Activated CD4-positive, alpha-beta T cell treated with anti-CD3 and anti-CD28 coated beads, Interleukin-2, amount 10 ng/mL, durations not matched to agents 7 days and 5 days (primary cell): Measurements from ENCODE around the gene ZNF784. TPM values are rescaled to one million over a fixed set of nuclear protein-coding genes. Genes with fewer than 3 reads are reported as not detected.

Experiments used
- CTCF ChIA-PET: fragments of 350-600 bp; sonication (Branson Sonifier 250); formaldehyde crosslinking; loops from one replicate; lab custom pipeline; 2021; ENCODE audit warnings: antibody characterized with exemption; lab: Charles Lee
- POLR2A ChIA-PET: fragments of 350-600 bp; sonication (Branson Sonifier 250); formaldehyde crosslinking; loops from one replicate; lab custom pipeline; 2021; ENCODE audit warnings: antibody characterized with exemption; lab: Charles Lee
- DNase-seq: peaks from one replicate; pipeline ENCODE4 v3.0.0-alpha.2; 2020
- H3K27ac Mint-ChIP-seq: one replicate; pipeline ENCODE4 v1.8.0; 2021; ENCODE audit warnings: mild to moderate bottlenecking, moderate library complexity, mixed read lengths
- H3K27me3 Mint-ChIP-seq: one replicate; pipeline ENCODE4 v1.8.0; 2021; ENCODE audit warnings: mixed read lengths
- H3K36me3 Mint-ChIP-seq: one replicate; pipeline ENCODE4 v1.8.0; 2021; ENCODE audit warnings: low read depth, mixed read lengths
- H3K4me1 Mint-ChIP-seq: one replicate; pipeline ENCODE4 v1.8.0; 2021; ENCODE audit warnings: mixed read lengths
- H3K4me3 Mint-ChIP-seq: one replicate; pipeline ENCODE4 v1.8.0; 2021; ENCODE audit warnings: mild to moderate bottlenecking, moderate library complexity, mixed read lengths
- H3K9me3 Mint-ChIP-seq: one replicate; pipeline ENCODE4 v1.8.0; 2021; ENCODE audit warnings: mixed read lengths
- total RNA-seq, 2 experiments: library from RNA; stranded (reverse); gene quantifications; one replicate each; pipeline ENCODE4 v1.2.3, GENCODE V29; 2021

The ZNF784 gene
- total RNA-seq, 2 experiments from 2014 or later, result 4.3 to 5.8 TPM

DNA sequence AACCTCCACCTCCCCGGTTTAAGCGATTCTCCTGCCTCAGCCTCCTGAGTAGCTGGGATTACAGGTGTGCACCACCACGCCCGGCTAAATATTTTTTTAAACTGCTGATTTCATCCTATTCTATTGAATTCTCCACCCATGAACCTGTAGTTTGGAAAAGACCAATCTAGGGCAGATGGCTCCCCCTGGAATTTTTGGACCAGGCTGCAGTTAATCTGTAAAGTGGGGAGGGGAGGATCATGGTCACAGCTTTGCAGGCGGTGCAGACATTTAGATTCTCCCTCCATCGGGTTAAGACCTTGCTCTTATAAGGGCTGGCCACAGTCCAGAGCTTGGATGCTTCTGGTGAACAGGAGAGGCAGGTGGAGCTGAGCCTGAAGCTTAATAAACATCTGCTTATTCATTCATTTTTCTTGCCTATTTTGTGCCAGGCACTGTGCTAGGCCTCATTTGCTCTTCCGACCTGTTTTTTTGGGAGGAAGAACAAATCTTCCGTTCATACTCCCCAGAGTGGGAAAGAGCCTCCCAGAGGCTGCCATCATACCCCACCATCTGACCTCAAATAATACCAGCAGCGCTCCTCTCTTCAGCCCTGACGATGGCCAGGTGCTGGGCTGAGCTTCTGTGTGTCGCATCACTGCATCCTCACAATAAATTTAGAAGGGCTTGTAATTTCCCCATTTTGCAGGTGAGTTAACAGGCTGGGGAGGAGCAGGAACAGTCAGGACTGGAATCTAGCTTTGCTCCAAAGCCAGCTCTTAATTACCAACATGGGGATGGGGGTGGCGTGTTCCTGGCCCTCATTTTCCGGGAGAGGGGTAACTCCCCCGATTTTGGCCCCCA, 22.7 kb upstream of the ZNF784 start:
- H3K27ac Mint-ChIP-seq, result peak overlapping the region; percentile 54
- no peak for DNase-seq
- peaks cover 23% of the 10 kb centered on the region for H3K36me3 Mint-ChIP-seq
- H3K9me3 Mint-ChIP-seq, result no peaks in the 10 kb centered on the region
- ChIA-PET POLR2A (interaction anchor here (0.6 kb wide), 1 partner anchor 489 kb away, joined by 3 read pairs; no protein-coding TSS in a partner anchor), CTCF (interaction anchor here (0.6 to 1.7 kb wide), 8 partner anchors 9 to 785 kb away, joined by 3 to 12 read pairs (median 4); no protein-coding TSS in a partner anchor)
- H3K4me3 Mint-ChIP-seq, result peak overlapping the region; percentile 75
- no peaks in the 10 kb centered on the region for H3K27me3 Mint-ChIP-seq
- peaks cover 53% of the 10 kb centered on the region for H3K4me1 Mint-ChIP-seq

DNA sequence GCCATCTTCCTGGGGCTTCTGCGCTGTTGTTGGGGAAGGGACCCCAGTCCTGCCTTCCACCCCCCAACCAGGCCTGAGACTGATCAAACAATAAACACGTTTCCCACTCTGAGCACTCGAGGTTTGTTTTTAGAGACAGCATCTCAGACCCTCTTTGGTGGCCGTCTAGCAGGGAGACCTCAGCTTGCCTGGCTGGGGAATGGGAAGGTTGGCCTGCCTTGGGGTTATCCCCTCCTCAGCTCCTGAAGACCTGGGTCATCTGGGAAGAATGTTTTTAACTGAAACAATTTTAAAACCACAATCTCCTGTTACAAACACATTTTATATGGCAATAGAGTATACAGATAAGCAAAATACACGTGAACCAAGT, 21.1 kb upstream of the ZNF784 start:
- CTCF ChIA-PET, result interaction anchor here (2.2 kb wide), 1 partner anchor 9 kb away, joined by 11 read pairs; the partner anchor contains the start of gene U2AF2
- no peaks in the 10 kb centered on the region for H3K27me3 Mint-ChIP-seq
- H3K9me3 Mint-ChIP-seq, result no peaks in the 10 kb centered on the region
- DNase-seq, result no peak
- POLR2A ChIA-PET, result no interaction called here
- H3K27ac Mint-ChIP-seq, result peak overlapping the region; percentile 57
- H3K4me1 Mint-ChIP-seq, result peaks cover 53% of the 10 kb centered on the region
- H3K4me3 Mint-ChIP-seq, result peak overlapping the region; percentile 47
- H3K36me3 Mint-ChIP-seq, result peaks cover 27% of the 10 kb centered on the region

DNA sequence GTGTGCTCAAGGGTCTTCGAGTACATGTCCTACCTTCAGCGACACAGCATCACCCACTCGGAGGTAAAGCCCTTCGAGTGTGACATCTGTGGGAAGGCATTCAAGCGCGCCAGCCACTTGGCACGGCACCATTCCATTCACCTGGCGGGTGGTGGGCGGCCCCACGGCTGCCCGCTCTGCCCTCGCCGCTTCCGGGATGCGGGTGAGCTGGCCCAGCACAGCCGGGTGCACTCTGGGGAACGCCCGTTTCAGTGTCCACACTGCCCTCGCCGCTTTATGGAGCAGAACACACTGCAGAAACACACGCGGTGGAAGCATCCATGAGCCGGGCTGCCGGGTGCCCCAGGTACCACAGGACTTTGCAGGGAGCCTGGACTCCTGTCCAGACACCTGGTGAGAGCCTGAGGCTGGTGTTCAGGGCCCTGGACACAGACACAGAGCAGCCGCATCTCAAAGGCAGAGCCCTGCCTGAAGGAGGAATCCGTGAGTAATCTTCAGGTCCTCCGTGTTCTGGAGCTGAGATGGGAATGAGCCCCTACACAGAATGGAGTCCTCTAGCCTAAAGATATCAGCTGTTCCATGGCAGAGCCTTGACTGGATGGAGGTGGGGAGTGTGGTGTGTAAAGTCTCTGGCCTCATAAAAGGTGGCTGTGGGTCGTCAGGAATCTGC, 20.6 kb upstream of the ZNF784 start:
- H3K27me3 Mint-ChIP-seq, result no peaks in the 10 kb centered on the region
- H3K4me3 Mint-ChIP-seq, result peak overlapping the region; percentile 93
- ChIA-PET POLR2A (no interaction called here), CTCF (interaction anchor here (1.1 to 2.2 kb wide), 2 partner anchors 8 to 9 kb away, joined by 3 to 11 read pairs; partner anchors contain the start of gene U2AF2)
- peaks cover 53% of the 10 kb centered on the region for H3K4me1 Mint-ChIP-seq
- DNase-seq, result no peak
- peak overlapping the region; percentile 57 for H3K27ac Mint-ChIP-seq
- H3K36me3 Mint-ChIP-seq, result peaks cover 25% of the 10 kb centered on the region
- H3K9me3 Mint-ChIP-seq, result no peaks in the 10 kb centered on the region

DNA sequence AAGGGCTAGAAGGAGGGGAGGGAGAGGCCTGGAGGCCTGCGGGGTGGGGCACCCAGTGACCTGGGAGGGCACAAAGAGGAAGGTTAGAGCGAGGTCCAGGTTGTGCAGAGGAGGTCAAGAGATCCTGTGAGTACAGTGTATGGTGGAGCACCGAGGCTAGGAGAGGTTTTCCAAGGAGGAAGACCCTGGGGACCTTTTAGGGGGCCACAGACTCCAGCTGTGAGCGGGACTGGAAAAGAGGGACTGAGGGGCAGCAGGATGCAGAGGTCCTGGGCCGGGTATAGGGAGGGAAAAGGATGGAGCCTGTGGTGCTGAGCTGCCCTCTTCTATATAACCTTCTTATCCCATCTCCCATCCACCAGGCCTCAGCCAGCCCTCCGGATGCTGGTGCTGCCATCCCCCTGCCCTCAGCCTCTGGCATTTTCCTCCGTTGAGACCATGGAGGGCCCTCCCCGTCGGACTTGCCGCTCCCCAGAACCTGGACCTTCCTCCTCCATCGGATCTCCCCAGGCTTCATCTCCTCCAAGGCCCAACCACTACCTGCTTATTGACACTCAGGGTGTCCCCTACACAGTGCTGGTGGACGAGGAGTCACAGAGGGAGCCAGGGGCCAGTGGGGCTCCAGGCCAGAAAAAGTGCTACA, 19.9 kb upstream of the ZNF784 start:
- POLR2A ChIA-PET, result no interaction called here
- Mint-ChIP-seq H3K27ac (peak overlapping the region; percentile 98), H3K4me1 (peaks cover 52% of the 10 kb centered on the region), H3K4me3 (peak overlapping the region; percentile 93), H3K36me3 (peaks cover 25% of the 10 kb centered on the region), H3K9me3 (no peaks in the 10 kb centered on the region), H3K27me3 (no peaks in the 10 kb centered on the region)
- CTCF ChIA-PET, result interaction anchor here (1.1 to 2.2 kb wide), 2 partner anchors 9 to 10 kb away, joined by 3 to 11 read pairs; partner anchors contain the start of gene U2AF2
- DNase-seq, result no peak

DNA sequence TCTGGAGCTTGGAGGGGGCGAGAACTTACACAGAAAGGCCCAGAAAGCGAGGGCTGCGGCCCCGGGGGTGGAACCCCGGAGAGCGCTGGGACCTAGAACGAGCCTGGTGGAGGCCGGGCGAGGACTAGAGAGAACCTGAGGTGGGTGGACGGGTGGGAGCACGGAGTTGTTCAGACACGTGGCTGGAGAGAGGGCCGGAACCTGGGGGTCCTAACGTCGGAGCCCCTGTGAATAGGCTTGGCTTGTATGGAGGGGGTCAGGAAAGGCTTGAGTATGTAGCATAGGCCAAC, 19.5 kb upstream of the ZNF784 start:
- peaks cover 28% of the 10 kb centered on the region for H3K36me3 Mint-ChIP-seq
- H3K9me3 Mint-ChIP-seq, result peaks cover 3% of the 10 kb centered on the region
- H3K27ac Mint-ChIP-seq, result peak overlapping the region; percentile 98
- H3K4me1 Mint-ChIP-seq, result peaks cover 56% of the 10 kb centered on the region
- DNase-seq, result no peak
- CTCF ChIA-PET, result interaction anchor here (2.1 kb wide), 1 partner anchor 11 kb away, joined by 17 read pairs; the partner anchor contains the start of gene U2AF2
- H3K27me3 Mint-ChIP-seq, result no peaks in the 10 kb centered on the region
- peak overlapping the region; percentile 93 for H3K4me3 Mint-ChIP-seq
- POLR2A ChIA-PET, result no interaction called here

DNA sequence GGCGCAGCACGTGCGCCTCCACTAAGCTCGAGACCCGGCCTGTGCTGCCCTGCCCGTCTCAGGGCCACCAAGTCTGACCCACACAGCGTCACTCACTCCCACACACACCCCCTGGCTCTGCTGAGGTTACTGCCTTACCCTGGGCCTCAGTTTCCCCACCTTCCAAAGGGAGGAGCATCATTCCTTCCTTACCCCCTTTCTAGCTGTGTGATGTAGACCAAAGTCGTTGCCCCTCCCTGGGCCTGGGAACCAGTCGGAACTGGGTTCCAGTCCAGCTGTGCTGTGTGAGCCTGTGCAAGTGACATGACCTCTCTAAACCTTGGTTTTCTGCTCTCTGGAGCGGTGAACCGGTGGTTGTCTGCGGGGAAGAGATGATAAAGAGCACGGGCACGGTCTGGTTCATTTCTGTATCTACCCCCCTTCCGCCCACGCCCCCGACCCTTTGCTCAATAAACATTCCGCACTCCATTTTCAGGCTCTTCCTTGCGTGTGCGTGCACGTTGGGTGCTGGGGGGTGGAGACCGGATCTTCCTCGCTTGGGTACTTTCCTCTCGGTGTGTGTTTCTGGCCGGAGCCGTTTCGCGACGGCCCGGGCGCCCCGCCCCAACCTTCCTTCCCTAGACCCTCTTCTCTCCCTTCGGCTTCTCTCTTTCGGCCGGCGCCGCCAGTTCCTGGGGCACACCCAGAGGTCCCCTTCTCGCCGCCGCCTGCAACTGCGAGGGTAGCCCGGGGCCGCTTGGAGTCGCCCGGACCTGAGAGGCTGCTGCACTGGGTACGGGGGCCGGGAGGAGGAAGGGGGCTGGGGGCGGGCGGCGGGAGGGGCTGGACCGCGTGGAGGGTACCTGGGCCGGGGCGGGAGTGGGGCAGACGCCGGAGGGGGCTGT, 18.9 kb upstream of the ZNF784 start, which contains the start of gene ZNF581:
TSS of gene ZNF581 (plus strand) at position 647 of the 884 bp plus-strand sequence. CDS start 923 bp downstream, outside the sequence.
- Mint-ChIP-seq H3K27ac (peak within 1 kb of the TSS; percentile 98), H3K4me1 (peaks cover 55% of the 10 kb centered on the region), H3K9me3 (peaks cover 3% of the 10 kb centered on the region), H3K4me3 (peak within 1 kb of the TSS; percentile 93), H3K27me3 (no peaks in the 10 kb centered on the region), H3K36me3 (peaks cover 32% of the 10 kb centered on the region)
- ChIA-PET POLR2A (no interaction called here), CTCF (interaction anchor here (0.8 to 2.1 kb wide), 6 partner anchors 8 to 139 kb away, joined by 3 to 17 read pairs (median 9); partner anchors contain the start of genes U2AF2 and ZNF784)
- DNase-seq, result peak; percentile 78

DNA sequence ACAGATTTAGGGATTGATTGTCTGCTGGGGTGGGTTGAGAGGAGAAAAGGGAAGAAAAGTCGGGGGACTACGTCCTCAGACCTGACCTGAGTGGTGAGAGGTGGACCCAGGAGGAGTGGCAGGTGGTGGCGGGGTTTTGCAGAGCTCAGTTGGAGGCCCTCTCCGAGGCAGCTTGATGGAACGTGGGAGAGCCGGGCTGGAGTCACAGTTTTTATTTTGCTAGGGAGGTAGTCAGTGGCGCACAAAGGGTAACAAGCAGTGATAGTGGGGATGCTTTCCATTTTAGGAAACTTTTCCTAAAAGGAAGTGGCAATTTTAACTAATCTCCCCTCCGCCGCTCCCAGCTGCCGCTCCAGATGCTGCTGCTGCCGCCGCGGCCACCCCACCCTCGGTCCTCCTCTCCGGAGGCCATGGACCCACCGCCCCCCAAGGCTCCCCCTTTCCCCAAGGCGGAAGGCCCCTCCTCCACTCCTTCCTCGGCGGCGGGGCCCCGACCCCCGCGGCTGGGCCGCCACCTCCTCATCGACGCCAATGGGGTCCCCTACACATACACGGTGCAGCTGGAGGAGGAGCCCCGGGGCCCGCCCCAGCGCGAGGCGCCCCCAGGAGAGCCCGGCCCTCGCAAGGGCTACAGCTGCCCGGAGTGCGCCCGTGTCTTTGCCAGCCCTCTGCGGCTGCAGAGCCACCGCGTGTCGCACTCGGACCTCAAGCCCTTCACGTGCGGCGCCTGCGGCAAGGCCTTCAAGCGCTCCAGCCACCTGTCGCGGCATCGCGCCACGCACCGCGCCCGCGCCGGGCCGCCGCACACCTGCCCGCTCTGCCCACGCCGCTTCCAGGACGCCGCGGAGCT, 18.0 kb upstream of the ZNF784 start:
- peaks cover 59% of the 10 kb centered on the region for H3K4me1 Mint-ChIP-seq
- POLR2A ChIA-PET, result no interaction called here
- peak overlapping the region; percentile 93 for H3K4me3 Mint-ChIP-seq
- peaks cover 3% of the 10 kb centered on the region for H3K9me3 Mint-ChIP-seq
- H3K27me3 Mint-ChIP-seq, result no peaks in the 10 kb centered on the region
- H3K36me3 Mint-ChIP-seq, result peaks cover 37% of the 10 kb centered on the region
- H3K27ac Mint-ChIP-seq, result peak overlapping the region; percentile 98
- DNase-seq, result no peak
- CTCF ChIA-PET, result interaction anchor here (0.8 to 2.1 kb wide), 7 partner anchors 8 to 138 kb away, joined by 3 to 17 read pairs (median 8); partner anchors contain the start of genes U2AF2 and ZNF784

DNA sequence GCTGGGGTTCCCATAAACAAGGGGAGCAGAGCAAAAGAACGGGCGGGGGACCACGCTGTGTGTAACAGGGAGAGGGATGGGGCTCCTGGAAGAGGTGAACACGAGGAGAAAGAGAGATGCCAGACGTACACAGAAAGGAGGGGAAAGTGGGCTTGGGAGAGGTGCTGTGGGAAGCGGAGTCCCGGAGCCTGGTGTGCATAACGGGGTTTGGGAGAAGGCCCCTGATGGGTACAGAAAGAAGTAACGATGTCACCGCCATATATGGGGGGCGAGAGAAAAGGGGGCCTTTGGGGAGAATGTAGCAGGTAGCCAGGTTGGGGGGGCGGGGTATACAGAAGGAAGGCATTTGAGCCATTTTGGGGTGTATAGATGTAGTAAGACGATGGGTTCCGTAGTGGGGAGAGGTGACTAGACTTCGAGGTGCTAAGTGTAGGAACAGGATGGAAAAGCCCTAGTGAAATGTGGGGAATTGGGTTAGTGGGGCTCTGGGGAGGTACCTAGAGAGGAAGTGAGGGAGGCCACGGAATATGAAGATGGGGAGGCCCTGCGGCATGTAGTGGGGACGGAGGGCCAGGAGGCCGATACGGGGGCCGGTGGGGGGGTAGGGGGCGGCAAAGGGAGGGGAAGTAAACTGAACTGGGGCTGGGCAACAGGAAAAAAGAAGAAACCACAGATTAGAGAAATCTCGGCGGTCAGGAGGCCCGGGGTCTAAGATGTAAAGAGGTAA, 17.2 kb upstream of the ZNF784 start:
- Mint-ChIP-seq H3K27me3 (no peaks in the 10 kb centered on the region), H3K4me3 (peak overlapping the region; percentile 93), H3K4me1 (peaks cover 59% of the 10 kb centered on the region), H3K36me3 (peaks cover 33% of the 10 kb centered on the region), H3K27ac (peak overlapping the region; percentile 95), H3K9me3 (peaks cover 3% of the 10 kb centered on the region)
- DNase-seq, result peak; percentile 27
- CTCF ChIA-PET, result interaction anchor here (1.0 to 2.1 kb wide), 6 partner anchors 9 to 16 kb away, joined by 3 to 17 read pairs (median 9); partner anchors contain the start of genes U2AF2 and ZNF784
- POLR2A ChIA-PET, result no interaction called here

DNA sequence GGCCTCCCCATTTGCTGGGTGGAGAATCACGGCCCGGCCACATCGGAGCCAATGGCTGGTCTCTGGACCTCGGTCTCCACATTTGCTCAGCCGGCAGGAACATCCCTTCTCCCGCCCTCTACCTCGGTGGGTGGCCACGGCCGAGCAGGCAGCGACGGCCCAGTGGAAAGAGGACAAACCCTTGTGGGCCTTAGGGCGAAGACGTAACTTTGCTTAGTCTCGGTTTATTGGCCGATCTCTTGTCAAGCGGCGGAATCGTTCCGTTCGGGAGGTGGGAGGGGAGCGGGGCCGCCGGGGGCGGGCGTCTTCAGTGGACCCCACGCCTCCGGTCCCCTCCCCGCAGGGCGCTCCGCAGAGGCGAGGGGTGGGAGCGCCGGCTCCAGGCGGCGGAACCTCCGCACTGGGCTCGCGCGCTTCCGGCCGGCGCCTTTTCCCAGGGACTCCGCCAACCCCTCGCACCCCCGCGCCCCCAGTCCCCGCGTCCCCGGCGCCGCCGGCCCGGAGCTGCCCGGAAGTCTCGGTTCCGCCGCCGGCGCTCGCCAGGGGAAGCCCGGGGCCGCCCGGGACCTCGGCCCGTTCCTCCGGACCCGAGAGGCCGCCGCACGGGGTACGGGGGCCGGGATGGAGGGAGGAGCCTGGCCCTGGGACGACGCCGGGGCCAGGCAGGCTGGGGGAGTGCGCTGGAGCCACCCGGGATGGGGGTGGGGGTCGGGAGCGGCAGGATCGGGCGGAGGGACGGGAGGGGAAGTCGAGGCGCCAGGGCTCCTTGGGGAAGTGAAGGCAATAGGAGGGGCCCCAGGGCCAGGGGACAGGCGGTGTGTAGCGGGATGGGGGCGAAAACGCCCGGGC, 16.4 kb upstream of the ZNF784 start, which contains the start of gene ZNF580:
TSS of gene ZNF580 (plus strand) at position 426 of the 849 bp plus-strand sequence. CDS start 1,507 bp downstream, outside the sequence.
- Mint-ChIP-seq H3K9me3 (peaks cover 3% of the 10 kb centered on the region), H3K36me3 (peaks cover 41% of the 10 kb centered on the region), H3K4me3 (peak within 1 kb of the TSS; percentile 93), H3K27ac (peak within 1 kb of the TSS; percentile 95), H3K27me3 (no peaks in the 10 kb centered on the region), H3K4me1 (peaks cover 67% of the 10 kb centered on the region)
- peak; percentile 50 for DNase-seq
- POLR2A ChIA-PET, result no interaction called here
- CTCF ChIA-PET, result interaction anchor here (0.9 to 2.1 kb wide), 10 partner anchors 8 to 137 kb away, joined by 3 to 8 read pairs (median 6); partner anchors contain the start of genes U2AF2 and ZNF865
